HEK293 (cell line): ENCODE measurements around the gene RFPL4A.
"Not testable (repeated sequence)": the region's sequence is repeated elsewhere in the genome, so short reads cannot be mapped to it uniquely, and the experiment has no call there.

Experiments used
- CTCF ChIA-PET: fragments of 350-600 bp; formaldehyde crosslinking; extraction: SDS; loops from one replicate; lab custom pipeline; 2021; ENCODE audit warnings: antibody characterized with exemption; lab: Yijun Ruan, JAX
- POLR2A ChIA-PET: fragments of 300-600 bp; formaldehyde crosslinking; extraction: SDS; loops from one replicate; lab custom pipeline; 2020; ENCODE audit warnings: antibody characterized with exemption, inconsistent platforms; lab: Yijun Ruan, JAX
- H3K27ac ChIP-seq: fragments of 200-500 bp; sonication (Bioruptor generic); 2 replicates; pipeline ENCODE4 v1.5.1; 2014; ENCODE audit warnings: low read depth, low read length, control low read depth, inconsistent platforms; ENCODE audit errors: extremely low read depth
- H3K36me3 ChIP-seq, 2 experiments: fragments of 200-500 bp in 1 of 2; sonication (Bioruptor generic) in 1 of 2; 1 replicate in 1 of 2; 2 replicates in 1 of 2; pipeline ENCODE4 v1.5.1; 2014 to 2017; ENCODE audit warnings: inconsistent platforms in 2 of 2, low read length in 2 of 2; ENCODE audit not compliant: control insufficient read depth in 2 of 2, insufficient read depth in 1 of 2
- H3K4me1 ChIP-seq: fragments of 200-500 bp; sonication (Bioruptor generic); 2 replicates; pipeline ENCODE4 v1.5.1; 2014; ENCODE audit warnings: mild to moderate bottlenecking, low read length, inconsistent platforms; ENCODE audit not compliant: control insufficient read depth, insufficient read depth
- H3K4me3 ChIP-seq: 2 replicates; pipeline ENCODE4 v1.5.1; 2011; ENCODE audit warnings: low read depth, mild to moderate bottlenecking, control low read depth, low read length, moderate library complexity
- H3K9me3 ChIP-seq: fragments of 200-500 bp; sonication (Bioruptor generic); 2 replicates; pipeline ENCODE4 v1.5.1; 2014; ENCODE audit warnings: low read depth, low read length, inconsistent platforms; ENCODE audit not compliant: control insufficient read depth, insufficient read depth
- BCL11B ChIP-seq: fragments of 450-650 bp; formaldehyde crosslinking; IDR thresholded peaks from 2 replicates; pipeline ENCODE4 v1.5.1; 2016; ENCODE audit warnings: low read depth, missing biosample characterization, missing genetic modification characterization
- GLI2 ChIP-seq: fragments of 450-650 bp; formaldehyde crosslinking; IDR thresholded peaks from 2 replicates; pipeline ENCODE4; 2017; ENCODE audit warnings: missing biosample characterization, missing genetic modification characterization, low read depth, borderline replicate concordance
- OVOL3 ChIP-seq: fragments of 450-650 bp; formaldehyde crosslinking; IDR thresholded peaks from 2 replicates; pipeline ENCODE4 v1.5.1; 2016; ENCODE audit warnings: missing biosample characterization, missing genetic modification characterization
- YY2 ChIP-seq: fragments of 450-650 bp; formaldehyde crosslinking; IDR thresholded peaks from 2 replicates; pipeline ENCODE4 v1.5.1; 2016; ENCODE audit warnings: missing biosample characterization, missing genetic modification characterization
- ZBTB44 ChIP-seq: fragments of 450-650 bp; IDR thresholded peaks from 2 replicates; pipeline ENCODE4 v1.5.1; 2018; ENCODE audit warnings: missing biosample characterization, mild to moderate bottlenecking, missing genetic modification characterization
- ZNF114 ChIP-seq: fragments of 450-650 bp; formaldehyde crosslinking; IDR thresholded peaks from 2 replicates; pipeline ENCODE4 v1.5.0; 2017; ENCODE audit warnings: missing biosample characterization, missing genetic modification characterization
- ZNF132 ChIP-seq: fragments of 450-650 bp; formaldehyde crosslinking; IDR thresholded peaks from 2 replicates; pipeline ENCODE4 v1.5.1; 2017; ENCODE audit warnings: missing biosample characterization, missing genetic modification characterization, borderline replicate concordance
- ZNF501 ChIP-seq: fragments of 450-650 bp; formaldehyde crosslinking; IDR thresholded peaks from 2 replicates; pipeline ENCODE4 v1.5.1; 2016; ENCODE audit warnings: missing biosample characterization, missing genetic modification characterization
- ZNF623 ChIP-seq: fragments of 450-650 bp; formaldehyde crosslinking; IDR thresholded peaks from 2 replicates; pipeline ENCODE4 v1.5.1; 2016; ENCODE audit warnings: missing biosample characterization, missing genetic modification characterization
- ZNF629 ChIP-seq: fragments of 450-650 bp; formaldehyde crosslinking; IDR thresholded peaks from 2 replicates; pipeline ENCODE4 v1.5.1; 2017; ENCODE audit warnings: missing biosample characterization, missing genetic modification characterization
- ZNF785 ChIP-seq: fragments of 450-650 bp; formaldehyde crosslinking; IDR thresholded peaks from 2 replicates; pipeline ENCODE4 v1.5.1; 2016; ENCODE audit warnings: missing biosample characterization, missing genetic modification characterization
- TF ChIP-seq, protein P1 (sequence below): fragments of 450-650 bp; formaldehyde crosslinking; IDR thresholded peaks from 2 replicates; pipeline ENCODE4 v1.5.1; 2016; ENCODE audit warnings: missing biosample characterization, missing genetic modification characterization
- TF ChIP-seq, protein P2 (sequence below): fragments of 450-650 bp; formaldehyde crosslinking; IDR thresholded peaks from 2 replicates; pipeline ENCODE4 v1.5.1; 2016; ENCODE audit warnings: missing biosample characterization, missing genetic modification characterization

RFPL4A gene

GRCh38 chr19:55717251-55717650 lies 41.6 kb upstream of the RFPL4A start:
- CTCF ChIA-PET, result no interaction called here

GRCh38 chr19:55717879-55718711 lies 40.8 kb upstream of the RFPL4A start:
- H3K27ac ChIP-seq, CTCF ChIA-PET, POLR2A ChIA-PET, H3K4me3 ChIP-seq, H3K4me1 ChIP-seq, H3K36me3 ChIP-seq, H3K9me3 ChIP-seq: not testable (repeated sequence)

More at GRCh38 chr19:55717251-55717650, 41.6 kb upstream of the RFPL4A start:
- POLR2A ChIA-PET, result no interaction called here
- Histone ChIP-seq H3K36me3 (no peaks in the 10 kb centered on the region), H3K9me3 (no peaks in the 10 kb centered on the region), H3K4me3 (no peak overlapping the region), H3K27ac (no peak overlapping the region), H3K4me1 (no peaks in the 10 kb centered on the region)
- TF ChIP-seq BCL11B (tag by site-specific recombination), result no peak
- no peak for TF ChIP-seq ZNF114 (tag by site-specific recombination)
- TF ChIP-seq ZNF623 (tag by site-specific recombination), result no peak
- TF ChIP-seq, protein P1, sequence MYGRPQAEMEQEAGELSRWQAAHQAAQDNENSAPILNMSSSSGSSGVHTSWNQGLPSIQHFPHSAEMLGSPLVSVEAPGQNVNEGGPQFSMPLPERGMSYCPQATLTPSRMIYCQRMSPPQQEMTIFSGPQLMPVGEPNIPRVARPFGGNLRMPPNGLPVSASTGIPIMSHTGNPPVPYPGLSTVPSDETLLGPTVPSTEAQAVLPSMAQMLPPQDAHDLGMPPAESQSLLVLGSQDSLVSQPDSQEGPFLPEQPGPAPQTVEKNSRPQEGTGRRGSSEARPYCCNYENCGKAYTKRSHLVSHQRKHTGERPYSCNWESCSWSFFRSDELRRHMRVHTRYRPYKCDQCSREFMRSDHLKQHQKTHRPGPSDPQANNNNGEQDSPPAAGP, result no peak
- no peak for TF ChIP-seq YY2 (tag by site-specific recombination)
- no peak for TF ChIP-seq ZNF785 (tag by site-specific recombination)
- no peak for TF ChIP-seq ZNF132
- TF ChIP-seq ZNF501 (tag by site-specific recombination), result no peak
- TF ChIP-seq, protein P2, sequence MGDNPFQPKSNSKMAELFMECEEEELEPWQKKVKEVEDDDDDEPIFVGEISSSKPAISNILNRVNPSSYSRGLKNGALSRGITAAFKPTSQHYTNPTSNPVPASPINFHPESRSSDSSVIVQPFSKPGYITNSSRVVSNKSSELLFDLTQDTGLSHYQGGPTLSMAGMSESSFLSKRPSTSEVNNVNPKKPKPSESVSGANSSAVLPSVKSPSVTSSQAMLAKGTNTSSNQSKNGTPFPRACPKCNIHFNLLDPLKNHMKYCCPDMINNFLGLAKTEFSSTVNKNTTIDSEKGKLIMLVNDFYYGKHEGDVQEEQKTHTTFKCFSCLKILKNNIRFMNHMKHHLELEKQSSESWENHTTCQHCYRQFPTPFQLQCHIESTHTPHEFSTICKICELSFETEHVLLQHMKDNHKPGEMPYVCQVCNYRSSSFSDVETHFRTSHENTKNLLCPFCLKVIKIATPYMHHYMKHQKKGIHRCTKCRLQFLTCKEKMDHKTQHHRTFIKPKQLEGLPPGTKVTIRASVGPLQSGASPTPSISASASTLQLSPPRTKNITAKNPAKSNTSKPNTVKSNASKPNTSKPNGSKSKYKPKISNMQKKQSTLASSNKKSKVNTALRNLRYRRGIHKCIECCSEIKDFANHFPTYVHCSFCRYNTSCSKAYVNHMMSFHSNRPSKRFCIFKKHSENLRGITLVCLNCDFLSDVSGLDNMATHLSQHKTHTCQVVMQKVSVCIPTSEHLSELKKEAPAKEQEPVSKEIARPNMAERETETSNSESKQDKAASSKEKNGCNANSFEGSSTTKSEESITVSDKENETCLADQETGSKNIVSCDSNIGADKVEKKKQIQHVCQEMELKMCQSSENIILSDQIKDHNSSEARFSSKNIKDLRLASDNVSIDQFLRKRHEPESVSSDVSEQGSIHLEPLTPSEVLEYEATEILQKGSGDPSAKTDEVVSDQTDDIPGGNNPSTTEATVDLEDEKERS (tag by site-specific recombination), result no peak
- no peak for TF ChIP-seq OVOL3
- no peak for TF ChIP-seq GLI2 (tag by site-specific recombination)
- TF ChIP-seq ZBTB44 (tag by site-specific recombination), result no peak
- no peak for TF ChIP-seq ZNF629 (tag by site-specific recombination)

DNA sequence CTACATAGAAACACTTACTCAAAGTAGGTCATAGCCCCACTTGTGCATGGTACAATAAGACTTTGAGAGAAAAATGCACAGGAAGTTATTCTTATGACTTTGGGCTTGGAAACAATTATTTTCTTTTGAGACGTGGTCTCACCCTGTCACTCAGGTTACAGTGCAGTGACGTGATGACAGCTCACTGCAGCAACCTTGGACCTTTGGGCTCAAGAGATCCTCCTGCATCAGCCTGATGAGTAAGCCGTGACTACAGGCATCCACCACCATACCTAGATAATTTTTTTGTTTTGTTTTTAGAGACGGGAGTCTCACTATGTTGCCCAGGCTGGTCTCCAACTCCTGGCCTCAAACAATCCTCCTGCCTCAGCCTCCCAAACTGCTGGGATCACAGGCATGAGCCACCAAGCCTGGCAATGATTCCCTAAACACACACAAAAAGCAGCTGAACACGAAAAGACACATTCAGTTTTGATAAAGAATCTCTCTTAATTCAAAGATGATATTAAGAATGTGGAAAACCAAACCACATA lies 38.6 kb upstream of the RFPL4A start:
- Histone ChIP-seq H3K36me3 (no peaks in the 10 kb centered on the region), H3K4me1 (no peaks in the 10 kb centered on the region), H3K9me3 (no peaks in the 10 kb centered on the region), H3K4me3 (no peak overlapping the region), H3K27ac (no peak overlapping the region)
- CTCF ChIA-PET, result no interaction called here
- TF ChIP-seq, protein P1, result no peak
- no peak for TF ChIP-seq ZNF132
- POLR2A ChIA-PET, result no interaction called here
